Stomach smooth muscle (tissue), 2 donors: ENCODE measurements around the gene HCLS1.
"Not testable (repeated sequence)": the region's sequence is repeated elsewhere in the genome, so short reads cannot be mapped to it uniquely, and the experiment has no call there.

ENCODE experiments used
- H3K27ac ChIP-seq: one replicate; pipeline ENCODE4 v1.7.0; 2013; ENCODE audit warnings: mild to moderate bottlenecking, low read length, inconsistent platforms
- H3K27me3 ChIP-seq, 2 donors: one replicate each; pipeline ENCODE4 v1.7.0; 2013; ENCODE audit warnings: low read length in 2 of 2; ENCODE audit not compliant: insufficient read depth in 2 of 2, control insufficient read depth in 1 of 2
- H3K36me3 ChIP-seq, 2 donors: one replicate each; pipeline ENCODE4 v1.7.0; 2013; ENCODE audit warnings: low read length in 2 of 2; ENCODE audit not compliant: control insufficient read depth in 2 of 2, insufficient read depth in 2 of 2
- H3K4me1 ChIP-seq: one replicate; pipeline ENCODE4 v1.7.0; 2013; ENCODE audit warnings: low read length; ENCODE audit not compliant: control insufficient read depth, insufficient read depth
- H3K4me3 ChIP-seq, 2 donors: one replicate each; pipeline ENCODE4 v1.7.0; 2013; ENCODE audit warnings: low read length in 2 of 2
- H3K9ac ChIP-seq, 2 donors: one replicate each; pipeline ENCODE4 v1.7.0; 2013; ENCODE audit warnings: low read length in 2 of 2, mild to moderate bottlenecking in 1 of 2
- H3K9me3 ChIP-seq, 2 donors: one replicate each; pipeline ENCODE4 v1.7.0; 2013; ENCODE audit warnings: low read length in 2 of 2; ENCODE audit not compliant: control insufficient read depth in 2 of 2
- donor health status: healthy.
- donor health status: Pancreatic carcinoma.

Gene HCLS1

GRCh38 chr3:121688747-121689146 lies 28.0 kb upstream of the HCLS1 start:
- not testable (repeated sequence) for H3K9ac ChIP-seq, H3K4me1 ChIP-seq, H3K4me3 ChIP-seq, H3K27ac ChIP-seq, H3K9me3 ChIP-seq, H3K27me3 ChIP-seq
- H3K36me3 ChIP-seq = peaks cover 10 to 22% of the 10 kb centered on the region in 2 donors

GRCh38 chr3:121681792-121682191 lies 21.1 kb upstream of the HCLS1 start:
- H3K9me3 ChIP-seq = no peaks in the 10 kb centered on the region
- H3K27me3 ChIP-seq = no peaks in the 10 kb centered on the region
- no peak overlapping the region for H3K27ac ChIP-seq
- no peaks in the 10 kb centered on the region for H3K4me1 ChIP-seq
- H3K36me3 ChIP-seq = peaks cover 32 to 38% of the 10 kb centered on the region in 2 donors
- no peak overlapping the region for H3K9ac ChIP-seq
- H3K4me3 ChIP-seq = no peak overlapping the region

- peaks cover 49 to 55% of the 10 kb centered on the region in 2 donors for H3K36me3 ChIP-seq
- no peaks in the 10 kb centered on the region for H3K4me1 ChIP-seq
- H3K27ac ChIP-seq = no peak overlapping the region
- no peak overlapping the region for H3K9ac ChIP-seq
- no peaks in the 10 kb centered on the region for H3K9me3 ChIP-seq
- H3K4me3 ChIP-seq = no peak overlapping the region
- H3K27me3 ChIP-seq = no peaks in the 10 kb centered on the region
These were observed 16.4 kb upstream of the HCLS1 start for GRCh38 chr3:121677141-121677540.

GRCh38 chr3:121670676-121671075 lies 10.0 kb upstream of the HCLS1 start:
- Histone ChIP-seq H3K9me3 (no peaks in the 10 kb centered on the region), H3K4me1 (no peaks in the 10 kb centered on the region), H3K9ac (no peak overlapping the region), H3K27me3 (no peaks in the 10 kb centered on the region), H3K27ac (no peak overlapping the region), H3K4me3 (no peak overlapping the region), H3K36me3 (peaks cover 43 to 62% of the 10 kb centered on the region in 2 donors)

GRCh38 chr3:121667333-121667732 lies 6.6 kb upstream of the HCLS1 start:
- Histone ChIP-seq H3K27ac (no peak overlapping the region), H3K9me3 (no peaks in the 10 kb centered on the region), H3K4me1 (no peaks in the 10 kb centered on the region), H3K36me3 (peaks cover 61 to 69% of the 10 kb centered on the region in 2 donors), H3K27me3 (no peaks in the 10 kb centered on the region), H3K9ac (no peak overlapping the region), H3K4me3 (no peak overlapping the region)

GRCh38 chr3:121665488-121665887 lies 4.8 kb upstream of the HCLS1 start:
- Histone ChIP-seq H3K4me3 (no peak overlapping the region), H3K27me3 (no peaks in the 10 kb centered on the region), H3K9ac (no peak overlapping the region), H3K4me1 (no peaks in the 10 kb centered on the region), H3K27ac (no peak overlapping the region), H3K9me3 (no peaks in the 10 kb centered on the region), H3K36me3 (peaks cover 57 to 59% of the 10 kb centered on the region in 2 donors)

- Histone ChIP-seq H3K9me3 (no peaks in the 10 kb centered on the region), H3K27ac (no peak overlapping the region), H3K27me3 (no peaks in the 10 kb centered on the region), H3K36me3 (peaks cover 44 to 53% of the 10 kb centered on the region in 2 donors), H3K4me1 (no peaks in the 10 kb centered on the region), H3K4me3 (no peak overlapping the region), H3K9ac (no peak overlapping the region)
These were observed 2.6 kb upstream of the HCLS1 start for GRCh38 chr3:121663171-121663847.

GRCh38 chr3:121662742-121663141 lies 2.0 kb upstream of the HCLS1 start:
- Histone ChIP-seq H3K27me3 (no peaks in the 10 kb centered on the region), H3K4me3 (no peak overlapping the region), H3K9ac (no peak overlapping the region), H3K27ac (no peak overlapping the region), H3K9me3 (no peaks in the 10 kb centered on the region), H3K36me3 (peaks cover 40 to 49% of the 10 kb centered on the region in 2 donors), H3K4me1 (no peaks in the 10 kb centered on the region)

GRCh38 chr3:121661376-121661775 lies 673 bp upstream of the HCLS1 start:
- H3K9me3 ChIP-seq = no peaks in the 10 kb centered on the region
- peaks cover 27 to 39% of the 10 kb centered on the region in 2 donors for H3K36me3 ChIP-seq
- H3K4me3 ChIP-seq = no peak overlapping the region
- H3K9ac ChIP-seq = no peak overlapping the region
- no peaks in the 10 kb centered on the region for H3K27me3 ChIP-seq
- peak overlapping the region; percentile 31 for H3K27ac ChIP-seq
- H3K4me1 ChIP-seq = no peaks in the 10 kb centered on the region

- Histone ChIP-seq H3K9ac (no peak overlapping the region), H3K36me3 (peaks cover 14 to 21% of the 10 kb centered on the region in 2 donors), H3K27me3 (no peaks in the 10 kb centered on the region), H3K9me3 (no peaks in the 10 kb centered on the region), H3K4me1 (no peaks in the 10 kb centered on the region), H3K4me3 (no peak overlapping the region), H3K27ac (no peak overlapping the region)
These were observed 1.1 kb downstream of the HCLS1 start for GRCh38 chr3:121659586-121659985.

- H3K4me1 ChIP-seq = no peaks in the 10 kb centered on the region
- H3K9me3 ChIP-seq = no peaks in the 10 kb centered on the region
- peaks cover 8 to 14% of the 10 kb centered on the region in 2 donors for H3K36me3 ChIP-seq
- H3K4me3 ChIP-seq = no peak overlapping the region
- no peak overlapping the region for H3K27ac ChIP-seq
- no peak overlapping the region for H3K9ac ChIP-seq
- H3K27me3 ChIP-seq = no peaks in the 10 kb centered on the region
These were observed 1.8 kb downstream of the HCLS1 start for GRCh38 chr3:121658716-121659435.
